Stimulated activated CD8-positive, alpha-beta memory T cell treated with anti-CD3 and anti-CD28 coated beads, Interleukin-15, amount 100 ng/mL, for 4 hours (primary cell): ENCODE results near the gene HDGF.

ENCODE experiments used
- DNase-seq, 2 donors: peaks; one replicate each; pipeline ENCODE4 v3.0.0-alpha.2; 2020; ENCODE audit warnings: low read depth in 2 of 2

The HDGF gene

GRCh38 chr1:156698995-156699394 is 52.5 kb downstream of the HDGF start:
- DNase-seq, result no peak

DNA sequence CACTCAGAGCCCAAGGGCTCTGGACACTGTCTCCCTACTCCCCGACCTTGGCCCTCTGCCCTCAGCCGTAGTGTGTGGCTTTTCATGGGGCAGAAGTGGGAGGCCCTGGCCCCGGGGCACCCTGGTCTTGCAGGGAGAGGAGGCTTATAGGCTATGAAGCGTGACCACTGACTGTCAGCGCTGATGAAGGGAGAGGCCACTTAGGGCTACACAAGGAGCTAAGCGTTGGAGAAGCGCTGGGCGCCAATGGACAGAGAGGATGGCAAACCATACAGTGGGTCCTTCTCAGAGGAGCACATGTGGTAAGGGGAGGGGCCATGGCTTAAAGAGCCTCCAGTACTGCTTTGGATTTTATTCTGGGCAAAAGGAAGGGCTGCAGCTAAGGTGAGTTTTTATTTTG is 54.0 kb downstream of the HDGF start:
- no peak for DNase-seq

DNA sequence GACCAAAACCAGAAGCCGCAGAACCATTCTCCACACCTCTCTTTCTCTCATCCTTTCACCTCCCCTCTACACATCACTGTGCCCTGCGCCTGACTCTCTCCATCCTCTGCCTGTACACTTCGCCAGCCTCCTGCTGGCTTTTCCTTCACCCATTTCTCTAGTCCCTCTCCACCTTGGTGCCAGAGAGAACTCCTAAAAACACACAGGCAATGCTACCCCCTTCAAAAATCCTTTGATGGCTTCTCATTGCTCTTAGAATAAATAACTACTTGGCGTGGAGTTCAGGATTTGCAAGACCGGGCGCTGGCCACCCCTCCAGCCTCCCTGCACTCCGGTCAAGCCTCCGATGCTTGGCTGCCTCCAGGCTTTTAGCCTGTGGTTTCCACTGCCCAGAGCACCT is 54.7 kb downstream of the HDGF start:
- no peak for DNase-seq

DNA sequence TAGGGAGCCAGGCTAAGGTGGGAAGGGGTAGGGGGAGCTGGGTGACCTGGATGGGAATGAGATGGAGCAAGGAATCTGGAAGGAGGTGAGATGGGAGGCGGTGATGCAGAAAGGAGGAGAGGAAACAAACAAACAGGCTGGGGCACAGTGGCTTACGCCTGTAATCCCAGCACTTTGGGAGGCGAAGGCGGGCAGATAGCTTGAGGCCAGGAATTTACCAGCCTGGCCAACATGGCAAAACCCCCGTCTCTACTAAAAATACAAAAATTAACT is 56.8 kb downstream of the HDGF start:
- DNase-seq, result no peak

DNA sequence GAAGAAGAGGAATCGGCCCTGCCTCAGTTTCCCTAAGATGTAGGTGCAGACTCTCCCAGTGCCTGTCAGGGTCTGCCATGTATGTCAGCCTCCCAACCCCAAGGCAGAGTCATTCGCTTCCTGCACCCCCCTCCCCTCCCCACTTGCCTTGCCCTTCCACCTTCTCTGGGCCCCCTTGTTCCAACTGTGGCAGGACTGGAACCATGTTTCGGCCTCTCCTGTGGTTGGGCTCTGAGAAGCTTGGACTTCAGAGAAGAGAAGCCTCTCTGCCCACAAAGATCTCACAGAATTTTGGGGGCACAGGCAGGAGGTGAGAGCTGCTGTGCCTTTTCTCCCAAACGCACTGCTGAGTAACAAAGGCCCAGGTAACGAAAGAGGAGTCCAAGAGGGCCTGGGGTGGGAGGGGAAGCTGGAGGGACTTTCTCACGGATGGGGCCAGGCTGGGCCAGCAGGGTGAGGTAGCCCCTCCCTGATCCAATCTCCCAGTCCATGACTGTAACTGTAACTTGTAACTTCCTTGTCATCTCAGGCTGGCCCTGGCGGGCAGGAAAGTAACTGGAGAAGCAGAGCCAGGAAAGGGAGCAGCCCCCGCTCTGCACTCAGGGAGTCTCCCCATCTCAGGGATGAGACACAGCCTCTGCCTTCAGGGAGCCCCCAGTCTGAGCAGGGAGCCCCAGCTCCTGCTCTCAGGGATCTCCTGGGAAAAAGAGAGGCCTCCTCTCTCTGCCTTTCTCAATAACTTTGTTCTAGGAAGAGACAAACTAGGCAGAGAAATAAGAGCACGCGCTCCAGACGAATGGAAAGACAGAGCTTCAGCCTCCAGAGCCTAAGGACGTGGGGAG is 57.4 kb downstream of the HDGF start:
- no peak for DNase-seq

DNA sequence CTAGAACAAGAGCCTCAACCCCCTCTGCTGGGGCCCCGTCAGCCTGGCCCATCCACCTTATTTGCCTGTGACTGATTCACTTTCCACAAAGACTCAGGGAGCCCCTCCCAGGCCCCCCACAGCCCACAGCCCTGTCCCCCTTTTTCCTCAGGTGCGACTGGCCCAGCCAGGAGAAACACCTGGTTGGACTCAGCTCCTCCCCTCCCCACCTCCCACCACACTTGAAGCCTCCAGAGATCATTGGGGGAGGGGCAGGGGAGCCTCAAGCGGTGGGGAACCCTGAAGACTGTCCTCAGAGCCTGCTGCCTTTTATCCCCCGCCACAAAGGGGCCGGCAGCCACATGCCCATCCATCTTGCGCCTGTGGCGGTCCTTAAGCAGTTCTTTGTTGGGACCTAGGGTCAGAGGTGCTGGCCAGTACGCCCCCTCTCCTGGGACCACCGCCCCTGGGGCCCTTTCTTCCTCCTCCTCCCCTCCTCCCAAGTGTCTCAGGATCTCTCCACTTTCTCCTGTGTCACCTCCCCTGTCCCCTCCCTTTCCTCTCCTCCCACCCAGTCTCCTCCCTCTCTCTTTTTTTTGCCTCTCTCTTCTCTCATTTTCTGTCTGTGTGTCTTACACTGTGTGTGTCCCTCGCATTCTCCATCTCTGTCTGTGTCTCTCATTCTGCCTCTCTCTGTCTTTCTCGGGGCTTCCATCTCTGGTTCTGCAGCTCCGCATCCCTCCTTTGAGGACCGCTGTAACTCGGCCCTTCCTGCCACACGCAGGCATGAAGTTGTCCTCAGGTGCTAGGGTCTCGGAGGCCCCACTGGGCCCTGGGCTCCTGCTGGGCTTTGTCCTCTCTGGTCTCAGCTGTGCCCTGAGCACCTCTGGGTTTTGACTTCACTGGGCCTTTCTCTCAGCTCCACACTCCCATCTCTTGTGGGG is 58.3 kb downstream of the HDGF start:
- DNase-seq, result no peak

DNA sequence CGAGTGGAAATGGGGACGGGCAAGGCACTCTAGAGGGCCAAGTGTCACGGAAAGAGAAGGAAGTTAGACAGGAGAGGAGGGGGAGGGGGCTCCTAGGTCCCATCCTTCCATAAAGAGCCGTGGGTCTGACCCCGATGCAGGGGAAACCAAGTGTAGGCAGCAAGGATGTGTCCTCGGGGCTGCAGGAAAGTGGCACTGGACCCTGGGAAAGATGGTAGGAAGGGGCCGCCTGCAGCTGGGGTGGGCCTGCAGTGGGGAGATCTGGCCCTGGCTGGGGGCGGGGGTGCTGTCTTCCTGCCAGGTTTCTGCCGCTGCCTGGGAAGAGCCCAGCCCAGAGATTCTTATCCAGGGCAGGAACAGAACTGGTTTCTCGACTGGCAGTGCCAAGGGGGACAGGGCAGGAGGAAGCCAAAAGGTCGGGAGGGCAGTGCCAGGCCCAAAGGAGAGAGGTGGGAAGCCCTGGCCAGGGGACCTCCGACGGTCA is 59.0 kb downstream of the HDGF start:
- DNase-seq, result no peak
